Posterior cingulate gyrus (tissue), 11 donors: Measurements from ENCODE around the gene ZNF273.
A peak's percentile ranks its signal among the peaks of the same experiment; 100 is the strongest.

Experiments
- DNase-seq, 10 donors: peaks; one replicate each; pipeline versions ENCODE4 v3.0.0 to v3.0.0-alpha.2; 2020 to 2021; ENCODE audit warnings: mixed read lengths in 3 of 10
- intact Hi-C: fragments of 100-400 bp; cut with DNase I; formaldehyde crosslinking; loops from one replicate; pipeline ENCODE4 v1.15.1; 2023

ZNF273 gene

GRCh38 chr7:64876792-64877713 lies 26.0 kb upstream of the ZNF273 start:
- DNase-seq = peak; percentile 63 to 98 (median 81)

DNA sequence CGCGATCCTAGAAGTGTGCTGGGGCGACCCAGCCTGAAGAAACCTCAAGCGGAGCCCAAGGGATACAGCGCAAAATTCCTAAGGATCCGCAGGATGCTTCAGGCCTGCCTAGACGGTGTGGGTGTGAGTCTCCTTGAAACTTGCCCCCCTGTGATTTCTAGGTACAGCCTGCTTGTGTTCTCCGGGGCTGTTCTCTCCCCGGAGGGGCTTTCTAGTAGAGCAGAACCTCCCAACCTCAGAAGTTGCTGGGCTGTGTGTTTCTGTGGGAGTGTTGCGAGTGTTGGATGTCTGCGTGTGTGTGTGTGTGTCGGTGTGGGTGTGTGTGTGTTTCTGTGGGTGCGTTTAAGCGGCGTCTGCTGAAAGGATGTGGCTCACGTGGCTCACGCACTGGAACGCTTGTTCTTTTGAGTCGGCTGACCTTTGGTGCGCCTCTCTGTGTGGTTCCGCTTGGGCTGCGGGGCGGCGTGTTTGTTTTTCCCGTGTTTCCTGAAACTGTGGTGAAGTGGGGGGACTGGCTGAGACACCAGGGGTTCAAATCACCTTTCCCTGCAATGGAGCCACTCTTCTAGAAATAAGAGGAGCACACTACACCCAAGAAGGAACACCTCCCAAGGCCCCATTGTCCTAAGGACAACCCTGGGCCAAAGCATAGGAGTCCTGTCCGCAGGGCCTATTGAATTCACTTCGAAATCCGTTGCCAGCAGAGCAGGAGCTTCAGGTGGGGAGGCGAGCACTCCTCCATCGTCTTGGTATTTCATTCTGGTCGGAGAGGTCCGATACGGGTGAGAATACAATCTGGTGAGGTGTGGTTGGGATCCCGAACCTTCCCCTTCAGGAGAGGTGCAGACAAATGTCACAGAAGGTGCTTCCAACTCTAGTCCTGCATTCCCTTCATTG lies 25.1 kb upstream of the ZNF273 start:
- intact Hi-C loops = no loop called here
- DNase-seq = peak in 2 of 10 donors; percentile 47 to 75

More at GRCh38 chr7:64876792-64877713, 26.0 kb upstream of the ZNF273 start:
- intact Hi-C loops = no loop called here

DNA sequence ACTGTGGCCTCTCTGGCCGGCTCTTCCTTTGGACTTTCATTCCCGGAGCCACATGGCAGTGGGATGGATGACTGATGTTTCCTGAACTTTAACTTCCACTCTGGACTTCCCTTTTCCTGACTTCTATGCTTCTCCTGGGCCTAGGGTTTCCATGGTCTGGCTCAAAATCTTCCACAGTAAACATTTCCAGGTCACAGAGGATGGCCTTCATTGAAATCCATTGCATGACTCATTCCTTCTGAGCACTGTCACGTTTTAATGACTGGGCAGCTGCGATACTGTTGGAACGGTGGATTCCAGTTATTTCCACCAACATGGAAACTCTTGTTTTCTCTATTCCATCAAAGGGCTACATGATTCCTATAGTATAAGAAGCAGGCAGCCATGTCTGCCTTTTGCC lies 24.4 kb upstream of the ZNF273 start:
- no peak for DNase-seq
- intact Hi-C loops = no loop called here

GRCh38 chr7:64879086-64879730 lies 23.9 kb upstream of the ZNF273 start:
- peak in 1 of 10 donors; percentile 61 for DNase-seq
- intact Hi-C loops = no loop called here

DNA sequence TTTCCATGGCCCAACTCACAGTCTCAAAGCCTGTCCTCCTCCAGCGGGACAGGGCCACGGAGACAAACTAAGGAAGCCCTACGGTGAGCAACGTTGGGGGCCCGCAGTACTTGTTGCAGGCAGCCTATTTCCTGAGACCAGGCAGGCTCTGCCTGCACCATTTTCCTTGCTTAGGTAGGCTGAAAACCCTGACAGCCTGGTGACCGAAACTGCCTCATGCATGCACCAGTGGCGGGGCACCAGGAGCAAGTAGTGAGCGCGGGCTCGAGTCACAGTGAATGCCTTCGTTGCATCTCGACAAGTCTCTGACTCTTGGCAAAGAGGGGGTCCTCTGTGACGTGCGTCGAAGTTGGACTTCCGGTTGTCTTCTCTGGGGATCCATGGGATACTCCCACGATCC lies 23.3 kb upstream of the ZNF273 start:
- intact Hi-C loops = no loop called here
- DNase-seq = peak in 1 of 10 donors; percentile 78

DNA sequence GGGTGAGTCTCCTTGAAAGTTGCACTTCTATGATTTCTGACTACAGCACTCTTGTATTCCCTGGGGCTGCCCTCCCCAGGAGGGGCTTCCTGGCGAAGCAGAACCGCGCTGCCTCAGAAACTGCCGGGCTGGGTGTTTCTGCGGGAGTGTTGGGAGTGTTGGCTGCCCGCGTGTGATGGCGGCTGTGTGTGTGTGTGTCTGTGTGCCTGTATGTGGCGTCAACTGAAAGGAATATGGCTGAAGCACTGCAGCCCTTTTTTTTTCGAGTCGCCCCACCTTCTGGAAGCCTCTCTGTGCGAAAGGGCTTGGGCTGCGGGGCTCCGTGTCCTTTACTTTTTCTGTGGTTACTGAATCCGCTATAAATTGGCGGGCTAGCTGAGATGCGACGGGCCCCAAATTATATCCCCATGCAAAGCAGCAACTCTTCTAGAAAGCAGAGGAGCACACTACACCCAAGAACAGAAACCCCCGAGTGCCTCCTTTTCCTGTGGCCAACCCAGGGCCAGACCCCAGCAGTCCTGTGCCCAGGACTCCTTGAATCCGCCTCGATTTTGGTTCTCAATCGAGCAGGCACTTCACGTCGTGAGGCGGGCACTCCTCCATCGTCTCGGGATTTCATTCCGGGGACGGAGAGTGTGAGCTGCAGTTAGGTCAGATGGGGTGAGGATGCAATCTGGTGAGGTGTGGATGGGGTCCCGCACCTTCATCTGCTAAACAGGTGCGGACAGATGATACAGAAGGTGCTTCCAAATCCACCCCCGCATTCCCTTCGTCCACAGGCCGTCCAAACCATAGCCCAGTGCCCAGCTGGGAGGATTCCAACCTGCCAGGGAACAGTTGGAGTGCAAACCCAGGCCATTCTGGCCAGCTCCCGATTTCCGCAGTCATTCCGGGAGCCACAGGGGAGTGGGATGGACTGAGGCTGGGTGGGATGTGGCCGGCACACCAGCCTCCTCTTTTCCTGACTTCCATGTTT lies 22.5 kb upstream of the ZNF273 start:
- intact Hi-C loops = no loop called here
- peak in 2 of 10 donors; percentile 59 to 64 for DNase-seq

GRCh38 chr7:64881461-64882287 lies 21.4 kb upstream of the ZNF273 start:
- peak in 1 of 10 donors; percentile 60 for DNase-seq
- intact Hi-C loops = no loop called here

DNA sequence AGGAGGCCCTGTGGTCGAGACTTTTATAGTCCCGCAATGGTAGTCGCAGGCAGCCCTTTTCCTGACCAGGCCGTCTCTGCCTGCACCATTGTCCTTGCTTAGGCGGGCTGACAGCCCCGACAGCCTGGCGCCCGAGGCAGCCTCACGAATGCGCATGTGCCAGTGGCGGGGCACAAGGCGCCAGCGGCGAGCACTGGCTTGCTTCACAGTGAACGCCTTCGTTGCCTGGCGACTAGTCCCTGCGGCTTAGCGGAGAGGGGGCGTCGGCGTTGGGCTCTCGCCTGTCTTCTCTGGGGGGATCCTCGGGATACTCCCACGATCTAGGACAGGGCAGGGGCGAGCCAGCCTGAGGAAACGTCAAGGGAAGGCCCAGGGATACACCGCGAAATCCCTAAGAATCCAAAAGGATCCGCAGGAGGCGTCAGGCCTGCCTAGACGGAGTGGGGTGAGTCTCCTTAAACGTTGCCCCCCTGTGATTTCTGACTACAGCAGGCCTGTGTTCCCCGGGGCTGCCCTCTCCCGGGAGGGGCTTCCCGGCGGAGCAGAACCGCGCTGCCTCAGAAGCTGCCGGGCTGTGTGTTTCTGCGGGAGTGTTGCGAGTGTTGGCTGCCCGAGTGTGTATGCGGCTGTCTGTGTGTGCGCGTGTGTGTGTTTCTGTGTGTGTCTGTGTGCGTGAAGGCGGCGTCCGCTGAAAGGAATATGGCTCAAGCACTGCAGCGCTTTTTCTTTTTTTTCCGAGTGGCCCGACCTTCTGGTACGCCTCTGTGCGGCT lies 20.5 kb upstream of the ZNF273 start:
- intact Hi-C loops = no loop called here
- DNase-seq = peak in 8 of 10 donors; percentile 42 to 95 (median 75)

GRCh38 chr7:64883113-64883905 lies 19.8 kb upstream of the ZNF273 start:
- DNase-seq = peak in 1 of 10 donors; percentile 58
- intact Hi-C loops = no loop called here

- peak in 1 of 10 donors; percentile 49 for DNase-seq
- intact Hi-C loops = no loop called here
Measured at GRCh38 chr7:64884085-64884912, 18.8 kb upstream of the ZNF273 start.

DNA sequence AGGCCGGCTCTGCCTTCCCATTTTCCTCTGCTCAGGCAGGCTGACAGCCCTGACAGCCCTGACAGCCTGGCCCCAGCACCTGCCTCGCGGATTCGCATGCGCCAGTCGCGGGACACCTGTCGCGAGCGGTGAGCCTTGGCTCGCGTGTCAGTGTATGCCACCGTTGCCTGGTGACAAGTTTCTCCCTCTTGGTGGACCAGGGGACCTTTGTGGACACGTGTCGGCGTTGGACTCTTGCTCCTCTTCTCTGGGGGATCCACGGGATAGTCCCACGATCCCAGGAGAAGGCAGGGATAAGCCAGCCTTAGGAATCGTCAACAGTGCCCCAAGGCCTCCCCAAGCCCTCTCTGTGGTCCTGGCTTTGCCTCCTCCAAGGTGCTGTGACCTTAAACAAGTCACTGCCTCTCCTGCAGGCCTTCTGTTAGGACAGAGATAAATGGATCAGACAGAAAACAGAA lies 18.1 kb upstream of the ZNF273 start:
- DNase-seq = peak in 1 of 10 donors; percentile 42
- intact Hi-C loops = no loop called here

GRCh38 chr7:64885520-64886240 lies 17.4 kb upstream of the ZNF273 start:
- intact Hi-C loops = no loop called here
- no peak for DNase-seq

GRCh38 chr7:64886956-64887545 lies 16.0 kb upstream of the ZNF273 start:
- intact Hi-C loops = no loop called here
- DNase-seq = no peak

DNA sequence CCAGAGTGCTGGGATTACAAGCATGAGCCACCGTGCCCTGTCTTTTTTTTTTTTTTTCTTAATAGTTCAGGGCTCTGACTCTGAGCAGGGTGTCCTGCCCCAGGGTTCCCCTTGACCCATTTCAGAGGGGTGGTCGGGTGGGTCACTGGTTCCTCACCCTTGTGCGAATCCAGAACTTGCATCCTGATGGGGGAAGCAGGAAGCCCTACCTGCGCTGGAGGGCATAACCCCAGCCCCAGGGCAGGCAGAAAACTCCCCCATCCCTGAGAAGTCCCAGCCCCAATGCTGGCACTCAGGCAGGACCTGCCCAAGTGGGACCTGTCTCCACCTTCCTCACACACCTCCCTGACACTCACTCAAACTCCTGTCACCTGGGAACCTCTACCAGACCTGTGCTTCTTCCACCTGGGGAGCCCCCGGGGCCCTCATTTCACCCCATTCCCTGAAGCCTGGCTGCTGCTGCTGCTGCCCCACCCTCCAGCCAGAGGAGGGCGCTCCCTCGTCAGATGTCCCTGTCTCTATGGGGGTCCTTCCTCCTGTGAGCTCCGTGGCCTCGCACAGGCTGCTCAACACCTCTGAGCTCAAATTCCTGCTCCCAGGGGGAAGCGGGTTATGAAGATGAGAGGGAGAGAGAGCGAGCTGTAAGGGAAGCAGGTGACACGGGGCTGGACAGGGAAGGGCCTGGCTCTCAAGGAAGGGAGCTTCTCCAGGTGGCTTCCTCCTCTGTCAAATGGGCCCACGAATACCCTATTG lies 15.1 kb upstream of the ZNF273 start:
- peak in 6 of 10 donors; percentile 36 to 93 (median 62) for DNase-seq

More for the DNA sequence above, 15.1 kb upstream of the ZNF273 start:
- intact Hi-C loops = no loop called here
